Measurements from ENCODE around the gene CCDC174.

The CCDC174 gene

GRCh38 chr3:14625443-14625842 is 26.1 kb upstream of the CCDC174 start:
- DNase-seq (ENCODE audit: low spot score): no peak

GRCh38 chr3:14627815-14628214 is 23.7 kb upstream of the CCDC174 start:
- DNase-seq (ENCODE audit: low spot score): no peak

GRCh38 chr3:14628406-14628805 is 23.2 kb upstream of the CCDC174 start:
- DNase-seq (ENCODE audit: low spot score): no peak

GRCh38 chr3:14630404-14631100 is 21.0 kb upstream of the CCDC174 start:
- DNase-seq (ENCODE audit: low spot score): no peak

GRCh38 chr3:14631101-14631497 is 20.5 kb upstream of the CCDC174 start:
- no peak for DNase-seq (ENCODE audit: low spot score)

- DNase-seq (ENCODE audit: low spot score): no peak
Measured at GRCh38 chr3:14631687-14632441, 19.7 kb upstream of the CCDC174 start.

- DNase-seq (ENCODE audit: low spot score): no peak
Measured at GRCh38 chr3:14632442-14632930, 19.1 kb upstream of the CCDC174 start.

GRCh38 chr3:14633417-14633816 is 18.1 kb upstream of the CCDC174 start:
- DNase-seq (ENCODE audit: low spot score): no peak

GRCh38 chr3:14633819-14634424 is 17.6 kb upstream of the CCDC174 start:
- DNase-seq (ENCODE audit: low spot score): peak; percentile 32

- DNase-seq (ENCODE audit: low spot score): no peak
Measured at GRCh38 chr3:14634763-14635400, 16.7 kb upstream of the CCDC174 start.

- DNase-seq (ENCODE audit: low spot score): no peak
Measured at GRCh38 chr3:14636496-14637087, 15.0 kb upstream of the CCDC174 start.

GRCh38 chr3:14640157-14640562 is 11.4 kb upstream of the CCDC174 start:
- no peak for DNase-seq (ENCODE audit: low spot score)

GRCh38 chr3:14640734-14641133 is 10.8 kb upstream of the CCDC174 start:
- no peak for DNase-seq (ENCODE audit: low spot score)

- no peak for DNase-seq (ENCODE audit: low spot score)
Measured at GRCh38 chr3:14641346-14641745, 10.2 kb upstream of the CCDC174 start.

GRCh38 chr3:14645453-14645852 is 6.1 kb upstream of the CCDC174 start:
- DNase-seq (ENCODE audit: low spot score): no peak

- DNase-seq (ENCODE audit: low spot score): no peak
Measured at GRCh38 chr3:14646131-14646573, 5.4 kb upstream of the CCDC174 start.

GRCh38 chr3:14646589-14647413 is 4.8 kb upstream of the CCDC174 start:
- DNase-seq (ENCODE audit: low spot score): no peak

- DNase-seq (ENCODE audit: low spot score): no peak
Measured at GRCh38 chr3:14647976-14648955, 3.3 kb upstream of the CCDC174 start.

GRCh38 chr3:14649466-14649865 is 2.1 kb upstream of the CCDC174 start:
- no peak for DNase-seq (ENCODE audit: low spot score)

- DNase-seq (ENCODE audit: low spot score): no peak
Measured at GRCh38 chr3:14650193-14650592, 1.4 kb upstream of the CCDC174 start.
